Smooth muscle cell (in vitro differentiated cells): ENCODE data around the gene EMC1. TPM values are rescaled to one million over a fixed set of nuclear protein-coding genes. Genes with fewer than 3 reads are reported as not detected.

Source experiments
- DNase-seq: peaks from one replicate; lab custom pipeline; 2025; ENCODE audit not compliant: unreplicated experiment; lab: John Stamatoyannopoulos, UW
- H2AFZ ChIP-seq: fragments of 200-600 bp; sonication (generic); 2 replicates; pipeline ENCODE4 v1.6.0; 2016; ENCODE audit warnings: antibody characterized with exemption, low read depth, mild to moderate bottlenecking
- H3F3A ChIP-seq: fragments of 200-600 bp; sonication (generic); 2 replicates; pipeline ENCODE4 v1.6.0; 2017; ENCODE audit warnings: antibody characterized with exemption, low read depth
- H3K27ac ChIP-seq: fragments of 200-600 bp; sonication (generic); 2 replicates; pipeline ENCODE4 v1.5.1; 2016; ENCODE audit warnings: low read depth, mild to moderate bottlenecking
- H3K27me3 ChIP-seq: fragments of 200-600 bp; sonication (generic); 2 replicates; pipeline ENCODE4 v1.6.1; 2016; ENCODE audit warnings: low read depth, mild to moderate bottlenecking
- H3K36me3 ChIP-seq: fragments of 200-600 bp; sonication (generic); 2 replicates; pipeline ENCODE4 v1.5.1; 2016; ENCODE audit warnings: low read depth
- H3K4me1 ChIP-seq: fragments of 200-600 bp; sonication (generic); 2 replicates; pipeline ENCODE4 v1.5.1; 2016; ENCODE audit warnings: low read depth
- H3K4me2 ChIP-seq: fragments of 200-600 bp; sonication (generic); 2 replicates; pipeline ENCODE4 v1.6.0; 2016; ENCODE audit warnings: mild to moderate bottlenecking
- H3K4me3 ChIP-seq: fragments of 200-600 bp; sonication (generic); 2 replicates; pipeline ENCODE4 v1.5.1; 2016; ENCODE audit warnings: mild to moderate bottlenecking
- H3K79me2 ChIP-seq: fragments of 200-600 bp; sonication (generic); 2 replicates; pipeline ENCODE4 v1.6.0; 2016; ENCODE audit warnings: low read depth, mild to moderate bottlenecking
- H3K9ac ChIP-seq: fragments of 200-600 bp; sonication (generic); 2 replicates; pipeline ENCODE4 v1.6.0; 2016; ENCODE audit warnings: low read depth
- H3K9me3 ChIP-seq: fragments of 200-600 bp; sonication (generic); replicated peaks from 2 replicates; pipeline ENCODE4 v1.5.1; 2016; ENCODE audit warnings: low read depth
- H4K20me1 ChIP-seq: fragments of 200-600 bp; sonication (generic); 2 replicates; pipeline ENCODE4 v1.6.0; 2016; ENCODE audit warnings: low read depth
- WGBS: methylation state at CpG from one replicate; pipeline ENCODE4 v1.1.7; 2016; ENCODE audit warnings: low lambda C conversion rate; 5-methylcytosine and 5-hydroxymethylcytosine counted together
- polyA plus RNA-seq: library from polyadenylated mRNA; unstranded; fragments of >200 nt; fragmentation: Nextera tagmentation; extraction: Ambion mirVana; gene quantifications from 2 replicates; pipeline ENCODE4 v1.2.1, GENCODE V29; 2016
- total RNA-seq: library from RNA; depleted of rRNA; stranded (reverse); fragments of >200 nt; gene quantifications from 2 replicates; pipeline ENCODE4 v1.2.3, GENCODE V29; 2014
- TF ChIP-seq, protein P1 (sequence below): fragments of 200-600 bp; sonication (generic); IDR thresholded peaks from 2 replicates; pipeline ENCODE4 v1.5.1; 2017; ENCODE audit warnings: borderline replicate concordance, mild to moderate bottlenecking, antibody characterized with exemption; ENCODE audit not compliant: insufficient read depth, poor library complexity, severe bottlenecking

The EMC1 gene
- total and polyA plus RNA-seq, 2 experiments from 2014 or later: 48.8 to 54.4 TPM

DNA sequence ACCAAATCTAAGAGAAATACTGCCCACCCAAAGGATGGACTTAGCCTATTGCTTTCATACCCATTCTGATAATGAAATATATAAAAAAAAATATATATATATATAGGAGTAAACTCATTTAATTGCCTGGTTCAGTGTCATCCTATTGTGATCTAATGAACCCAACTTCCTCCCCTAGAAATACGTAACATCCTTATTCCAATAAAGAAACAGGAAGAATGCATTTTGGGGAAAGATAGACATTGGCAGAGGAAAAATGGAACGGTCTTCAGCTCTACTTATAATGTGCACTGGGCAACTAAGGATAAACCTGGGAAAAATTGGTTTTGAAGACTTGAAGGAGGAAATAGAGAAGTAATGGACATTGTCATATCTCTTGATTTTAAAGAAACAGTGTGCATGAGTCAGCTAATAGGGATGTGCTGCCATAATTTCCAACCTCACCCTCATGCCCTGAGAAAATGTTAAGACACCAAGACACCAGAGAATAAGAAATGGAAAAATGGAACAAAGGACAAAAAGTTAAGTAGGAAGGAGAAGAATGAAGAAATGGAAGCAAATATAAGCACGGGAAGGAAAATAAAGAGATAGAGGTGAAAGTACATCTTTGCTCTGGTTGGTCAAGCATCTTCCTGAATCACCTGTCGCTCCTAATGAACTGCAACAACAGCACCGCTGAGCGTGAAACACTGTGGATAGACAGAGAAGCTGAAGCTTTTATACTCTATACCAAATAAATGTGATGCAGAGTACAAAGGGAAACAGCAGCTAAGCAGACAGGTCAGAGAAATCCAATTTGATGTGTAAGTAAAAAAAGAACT lies 46.7 kb downstream of the EMC1 start:
- Histone ChIP-seq H3K9ac (no peak overlapping the region), H3K4me3 (no peak overlapping the region), H3F3A (no peaks in the 10 kb centered on the region), H3K4me1 (peaks cover 14% of the 10 kb centered on the region), H3K4me2 (no peak overlapping the region), H2AFZ (no peak overlapping the region), H3K27me3 (no peaks in the 10 kb centered on the region), H3K36me3 (peaks cover 5% of the 10 kb centered on the region), H3K79me2 (peaks cover 100% of the 10 kb centered on the region), H3K9me3 (no peaks in the 10 kb centered on the region), H3K27ac (no peak overlapping the region), H4K20me1 (peaks cover 100% of the 10 kb centered on the region)
- 97% methylated on average over 6 of the region's 6 CpGs for WGBS
- no peak for DNase-seq
- TF ChIP-seq, protein P1, sequence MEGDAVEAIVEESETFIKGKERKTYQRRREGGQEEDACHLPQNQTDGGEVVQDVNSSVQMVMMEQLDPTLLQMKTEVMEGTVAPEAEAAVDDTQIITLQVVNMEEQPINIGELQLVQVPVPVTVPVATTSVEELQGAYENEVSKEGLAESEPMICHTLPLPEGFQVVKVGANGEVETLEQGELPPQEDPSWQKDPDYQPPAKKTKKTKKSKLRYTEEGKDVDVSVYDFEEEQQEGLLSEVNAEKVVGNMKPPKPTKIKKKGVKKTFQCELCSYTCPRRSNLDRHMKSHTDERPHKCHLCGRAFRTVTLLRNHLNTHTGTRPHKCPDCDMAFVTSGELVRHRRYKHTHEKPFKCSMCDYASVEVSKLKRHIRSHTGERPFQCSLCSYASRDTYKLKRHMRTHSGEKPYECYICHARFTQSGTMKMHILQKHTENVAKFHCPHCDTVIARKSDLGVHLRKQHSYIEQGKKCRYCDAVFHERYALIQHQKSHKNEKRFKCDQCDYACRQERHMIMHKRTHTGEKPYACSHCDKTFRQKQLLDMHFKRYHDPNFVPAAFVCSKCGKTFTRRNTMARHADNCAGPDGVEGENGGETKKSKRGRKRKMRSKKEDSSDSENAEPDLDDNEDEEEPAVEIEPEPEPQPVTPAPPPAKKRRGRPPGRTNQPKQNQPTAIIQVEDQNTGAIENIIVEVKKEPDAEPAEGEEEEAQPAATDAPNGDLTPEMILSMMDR: no peak

DNA sequence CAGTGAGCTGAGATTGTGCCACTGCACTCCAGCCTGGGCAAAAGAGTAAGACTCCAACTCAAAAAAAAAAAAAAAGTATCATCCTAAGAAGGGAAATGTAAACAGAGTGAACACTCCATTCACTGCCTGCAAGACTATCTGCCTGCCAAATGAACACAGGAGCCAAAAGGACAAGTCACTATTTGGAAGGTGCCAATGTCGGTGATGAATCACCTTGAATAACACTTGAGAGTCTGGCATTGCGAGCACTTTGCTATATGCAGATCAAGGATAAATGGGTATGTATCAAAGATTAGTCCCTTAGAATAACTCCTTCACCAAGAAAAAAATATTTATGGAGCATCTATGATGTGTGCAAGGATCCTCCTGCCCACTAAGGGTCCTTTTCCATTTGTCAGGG lies 47.9 kb downstream of the EMC1 start:
- H3K27me3 ChIP-seq: no peaks in the 10 kb centered on the region
- WGBS: 96% methylated on average over 2 of the region's 2 CpGs
- H3K9me3 ChIP-seq: no peaks in the 10 kb centered on the region
- peaks cover 97% of the 10 kb centered on the region for H3K79me2 ChIP-seq
- no peak overlapping the region for H3K4me3 ChIP-seq
- H3K9ac ChIP-seq: no peak overlapping the region
- no peak for DNase-seq
- no peak overlapping the region for H3K4me2 ChIP-seq
- TF ChIP-seq, protein P1: no peak
- H3F3A ChIP-seq: no peaks in the 10 kb centered on the region
- H4K20me1 ChIP-seq: peaks cover 100% of the 10 kb centered on the region
- H2AFZ ChIP-seq: no peak overlapping the region
- peaks cover 8% of the 10 kb centered on the region for H3K4me1 ChIP-seq
- peaks cover 8% of the 10 kb centered on the region for H3K36me3 ChIP-seq
- no peak overlapping the region for H3K27ac ChIP-seq

DNA sequence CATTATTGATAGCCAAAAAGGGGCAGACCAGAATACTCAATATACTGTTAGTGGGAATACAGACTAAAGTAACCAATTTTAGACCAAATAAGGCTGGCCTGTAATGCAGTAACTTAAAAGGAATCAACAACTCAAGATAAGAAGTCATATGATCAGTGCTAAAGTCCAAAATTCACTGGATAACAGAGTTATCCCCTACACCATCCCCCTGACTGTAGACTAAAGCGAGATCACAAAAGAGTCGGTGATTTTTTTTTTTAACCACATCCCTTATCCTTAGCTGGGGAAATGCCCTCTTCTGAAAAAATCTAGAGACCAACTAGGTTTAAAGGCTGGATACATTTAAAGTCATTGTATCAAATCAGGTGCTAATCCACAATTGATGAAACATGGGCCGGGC lies 48.9 kb downstream of the EMC1 start:
- TF ChIP-seq, protein P1: no peak
- Histone ChIP-seq H3K27me3 (no peaks in the 10 kb centered on the region), H2AFZ (no peak overlapping the region), H3K4me3 (no peak overlapping the region), H3K9me3 (no peaks in the 10 kb centered on the region), H4K20me1 (peaks cover 97% of the 10 kb centered on the region), H3K4me2 (no peak overlapping the region), H3K27ac (no peak overlapping the region), H3F3A (no peaks in the 10 kb centered on the region), H3K9ac (no peak overlapping the region), H3K4me1 (no peaks in the 10 kb centered on the region), H3K79me2 (peaks cover 87% of the 10 kb centered on the region), H3K36me3 (peaks cover 18% of the 10 kb centered on the region)
- WGBS: 72% methylated on average over 3 of the region's 3 CpGs
- DNase-seq: no peak
